H1 (cell line): ENCODE results near the gene MELTF. TPM values are rescaled to one million over a fixed set of nuclear protein-coding genes. Genes with fewer than 3 reads are reported as not detected.

Experiments used
- CTCF ChIA-PET: fragments of 300-600 bp; sonication (Branson Sonifier 250); formaldehyde crosslinking; loops from one replicate; lab custom pipeline; 2021; ENCODE audit not compliant: partially characterized antibody; lab: Charles Lee
- POLR2A ChIA-PET: fragments of 300-600 bp; sonication (Branson Sonifier 250); formaldehyde crosslinking; loops from one replicate; lab custom pipeline; 2021; ENCODE audit warnings: inconsistent platforms; ENCODE audit not compliant: partially characterized antibody; lab: Charles Lee
- DNase-seq, 2 experiments: peaks; one replicate each; pipeline versions ENCODE4 v3.0.0 to v3.0.0-alpha.2; 2010 to 2022; ENCODE audit warnings: low spot score in 2 of 2, low read depth in 1 of 2, mixed read lengths in 1 of 2
- FAIRE-seq: peaks from 2 replicates; lab custom pipeline; 2011; peaks lifted over from hg19 to GRCh38; lab: Jason Lieb, UNC
- H2AFZ ChIP-seq: 2 replicates; pipeline ENCODE4 v1.8.1; 2012; ENCODE audit warnings: low read length, inconsistent platforms
- H2AK5ac ChIP-seq: 2 replicates; pipeline ENCODE4 v1.6.1; 2013; ENCODE audit warnings: low read depth, low read length
- H2BK120ac ChIP-seq: replicated peaks from 2 replicates; pipeline ENCODE3; 2013; ENCODE audit warnings: low read depth, low read length, inconsistent platforms
- H2BK12ac ChIP-seq: 2 replicates; pipeline ENCODE4 v1.6.1; 2013; ENCODE audit warnings: low read depth, low read length
- H2BK15ac ChIP-seq: 2 replicates; pipeline ENCODE4 v1.6.1; 2013; ENCODE audit warnings: low read length
- H2BK20ac ChIP-seq: 2 replicates; pipeline ENCODE4 v1.6.1; 2013; ENCODE audit warnings: low read length
- H2BK5ac ChIP-seq: 2 replicates; pipeline ENCODE4 v1.6.1; 2013; ENCODE audit warnings: low read depth, low read length
- H3K14ac ChIP-seq: 2 replicates; pipeline ENCODE4 v1.6.1; 2013; ENCODE audit warnings: inconsistent platforms; ENCODE audit not compliant: insufficient read length
- H3K18ac ChIP-seq: 2 replicates; pipeline ENCODE4 v1.6.1; 2013; ENCODE audit warnings: low read length; ENCODE audit errors: extremely low read depth
- H3K23ac ChIP-seq: 2 replicates; pipeline ENCODE4 v1.6.1; 2013; ENCODE audit warnings: inconsistent platforms; ENCODE audit not compliant: insufficient read length
- H3K23me2 ChIP-seq: 2 replicates; pipeline ENCODE4 v1.6.1; 2013; ENCODE audit warnings: low read depth, low read length
- H3K27ac ChIP-seq: 2 replicates; pipeline ENCODE4 v1.6.1; 2011; ENCODE audit warnings: low read depth, low read length, inconsistent platforms
- H3K27me3 ChIP-seq, 4 experiments: replicated peaks in 1 of 4; 1 replicate in 1 of 4; 2 replicates in 3 of 4; pipeline versions ENCODE4 v1.6.1 to v1.8.1; 2011 to 2013; ENCODE audit warnings: low read length in 3 of 4, mild to moderate bottlenecking in 3 of 4, inconsistent platforms in 2 of 4, mixed read lengths in 2 of 4, moderate library complexity in 1 of 4; ENCODE audit not compliant: control insufficient read depth in 3 of 4, insufficient read depth in 3 of 4; ENCODE audit errors: extremely low read depth in 1 of 4
- H3K36me3 ChIP-seq, 4 experiments: 2 replicates each; pipeline versions ENCODE4 v1.6.1 to v1.8.1; 2011 to 2013; ENCODE audit warnings: mild to moderate bottlenecking in 4 of 4, low read length in 3 of 4, moderate library complexity in 2 of 4, control low read depth in 1 of 4, inconsistent platforms in 1 of 4; ENCODE audit not compliant: insufficient read depth in 4 of 4, control insufficient read depth in 2 of 4
- H3K4ac ChIP-seq: replicated peaks from 2 replicates; pipeline ENCODE3; 2013; ENCODE audit warnings: low read length, low read depth, mixed read lengths, inconsistent platforms; ENCODE audit not compliant: insufficient read length
- H3K4me1 ChIP-seq, 4 experiments: replicated peaks in 1 of 4; 1 replicate in 1 of 4; 2 replicates in 3 of 4; pipeline versions ENCODE4 v1.6.1 to v1.8.1; 2011 to 2013; ENCODE audit warnings: low read length in 3 of 4, inconsistent platforms in 2 of 4, mixed read lengths in 1 of 4; ENCODE audit not compliant: insufficient read depth in 4 of 4, control insufficient read depth in 3 of 4
- H3K4me2 ChIP-seq, 2 experiments: 2 replicates each; pipeline versions ENCODE4 v1.6.1 to v1.8.1; 2011 to 2013; ENCODE audit warnings: low read depth in 2 of 2, low read length in 2 of 2, control low read depth in 1 of 2, inconsistent platforms in 1 of 2, mild to moderate bottlenecking in 1 of 2; ENCODE audit not compliant: insufficient read depth in 1 of 2
- H3K4me3 ChIP-seq, 4 experiments: fragments of 200-600, 300-600 bp in 1 of 4; sonication (generic), shearing (Covaris generic), sonication (Bioruptor Twin) in 1 of 4; 2 replicates each; pipeline versions ENCODE4 v1.5.1 to v1.8.1; 2011 to 2016; ENCODE audit warnings: low read length in 4 of 4, low read depth in 3 of 4, control low read depth in 2 of 4, inconsistent platforms in 2 of 4, mild to moderate bottlenecking in 2 of 4, mixed read lengths in 1 of 4, moderate library complexity in 1 of 4; ENCODE audit not compliant: insufficient read depth in 2 of 4; ENCODE audit errors: extremely low read depth in 1 of 4
- H3K56ac ChIP-seq: replicated peaks from 2 replicates; pipeline ENCODE3; 2013; ENCODE audit warnings: low read depth, mild to moderate bottlenecking, mixed read lengths, low read length, inconsistent platforms; ENCODE audit not compliant: insufficient read length
- H3K79me1 ChIP-seq: 2 replicates; pipeline ENCODE4 v1.6.1; 2013; ENCODE audit warnings: low read depth, low read length, control low read depth
- H3K79me2 ChIP-seq, 2 experiments: 2 replicates each; pipeline versions ENCODE4 v1.6.1 to v1.8.1; 2012 to 2013; ENCODE audit warnings: low read length in 2 of 2, mild to moderate bottlenecking in 2 of 2, inconsistent platforms in 1 of 2; ENCODE audit not compliant: insufficient read depth in 2 of 2, control insufficient read depth in 1 of 2
- H3K9ac ChIP-seq, 4 experiments: replicated peaks in 1 of 4; 1 replicate in 1 of 4; 2 replicates in 3 of 4; pipeline versions ENCODE4 v1.6.1 to v1.8.1; 2011 to 2013; ENCODE audit warnings: low read depth in 3 of 4, low read length in 3 of 4, control low read depth in 2 of 4, mild to moderate bottlenecking in 2 of 4, moderate library complexity in 2 of 4, inconsistent platforms in 1 of 4; ENCODE audit errors: extremely low read depth in 1 of 4
- H3K9me3 ChIP-seq, 2 experiments: 2 replicates each; pipeline versions ENCODE4 v1.6.1 to v1.8.1; 2012 to 2013; ENCODE audit warnings: mild to moderate bottlenecking in 2 of 2, moderate library complexity in 2 of 2, control low read depth in 1 of 2, inconsistent platforms in 1 of 2, low read depth in 1 of 2, low read length in 1 of 2, mixed read lengths in 1 of 2; ENCODE audit not compliant: insufficient read depth in 2 of 2
- H4K20me1 ChIP-seq, 2 experiments: replicated peaks in 1 of 2; 2 replicates each; pipeline versions ENCODE3 to v1.8.1; 2011 to 2013; ENCODE audit warnings: inconsistent platforms in 2 of 2, low read length in 2 of 2, mild to moderate bottlenecking in 1 of 2; ENCODE audit not compliant: insufficient read depth in 2 of 2, control insufficient read depth in 1 of 2
- H4K5ac ChIP-seq: 2 replicates; pipeline ENCODE4 v1.6.1; 2013; ENCODE audit warnings: low read length, low read depth, mixed read lengths, inconsistent platforms; ENCODE audit not compliant: insufficient read length
- H4K8ac ChIP-seq: 2 replicates; pipeline ENCODE4 v1.8.0; 2013; ENCODE audit warnings: mild to moderate bottlenecking, moderate library complexity, low read length, inconsistent platforms; ENCODE audit not compliant: insufficient read depth; ENCODE audit errors: extremely low read depth
- H4K91ac ChIP-seq: replicated peaks from 2 replicates; pipeline ENCODE3; 2013; ENCODE audit warnings: low read length, mixed read lengths, inconsistent platforms; ENCODE audit not compliant: insufficient read length
- CTBP2 ChIP-seq: IDR thresholded peaks from 2 replicates; pipeline ENCODE4 v1.7.0; 2011; ENCODE audit warnings: borderline replicate concordance, mild to moderate bottlenecking, moderate library complexity, mixed read lengths, low read length; ENCODE audit not compliant: insufficient read depth, insufficient read length
- EP300 ChIP-seq, 2 experiments: IDR thresholded peaks; 1 replicate in 1 of 2; 2 replicates in 1 of 2; pipeline ENCODE4 v1.6.1; 2011 to 2012; ENCODE audit warnings: low read depth in 2 of 2, low read length in 2 of 2, mild to moderate bottlenecking in 2 of 2, borderline replicate concordance in 1 of 2, inconsistent platforms in 1 of 2, moderate library complexity in 1 of 2
- HDAC2 ChIP-seq, 2 experiments: fragments of 300-600 bp in 1 of 2; sonication (generic) in 1 of 2; IDR thresholded peaks; 2 replicates each; pipeline ENCODE4 v1.6.1; 2011 to 2012; ENCODE audit warnings: low read depth in 2 of 2, low read length in 2 of 2, mild to moderate bottlenecking in 2 of 2, moderate library complexity in 2 of 2, borderline replicate concordance in 1 of 2, inconsistent platforms in 1 of 2
- RBBP5 ChIP-seq: IDR thresholded peaks from 2 replicates; pipeline ENCODE4 v1.7.1; 2012; ENCODE audit warnings: low read depth, mild to moderate bottlenecking, inconsistent platforms, low read length, moderate library complexity, borderline replicate concordance
- WGBS, 2 experiments: shearing (Covaris generic) in 1 of 2; methylation state at CpG; one replicate each; pipeline versions ENCODE4 v1.1.6 to v1.1.7; 2013 to 2015; ENCODE audit warnings: low lambda C conversion rate in 2 of 2, mixed read lengths in 2 of 2, inconsistent platforms in 1 of 2, low coverage in 1 of 2, missing lambda C conversion rate in 1 of 2; ENCODE audit not compliant: insufficient replicate concordance in 2 of 2, insufficient coverage in 1 of 2, insufficient read length in 1 of 2; ENCODE audit errors: extremely low coverage in 1 of 2, missing lambda C conversion rate in 1 of 2; 5-methylcytosine and 5-hydroxymethylcytosine counted together
- polyA plus RNA-seq, 7 experiments: library from polyadenylated mRNA; depleted of rRNA in 3 of 7; stranded (reverse) in 5 of 7; unstranded in 2 of 7; fragments of >200 nt in 5 of 7; fragments of 200-250 nt in 2 of 7; gene quantifications; 1 replicate in 5 of 7; 2 replicates in 1 of 7; 4 replicates in 1 of 7; pipeline versions ENCODE4 v1.2.1 to v1.2.3, GENCODE V29; 2011 to 2013; ENCODE audit warnings: missing spikeins in 2 of 7, mixed read lengths in 2 of 7
- total RNA-seq: library from RNA; stranded (reverse); fragmentation: NEBNext Ultra II Directional; extraction: Animal tissue kit (Norgen Biotek cat#: 25700); gene quantifications from 2 replicates; pipeline ENCODE4 v1.2.1, GENCODE V29; 2021
- TF ChIP-seq, protein P1 (sequence below), 3 experiments: IDR thresholded peaks; 1 replicate in 2 of 3; 2 replicates in 1 of 3; pipeline versions ENCODE4 v1.5.1 to v1.6.1; 2011; ENCODE audit warnings: low read length in 3 of 3, mild to moderate bottlenecking in 3 of 3, inconsistent platforms in 2 of 3, low read depth in 1 of 3, moderate library complexity in 1 of 3; ENCODE audit not compliant: insufficient read depth in 1 of 3; ENCODE audit errors: control extremely low read depth in 1 of 3
- TF ChIP-seq, protein P2 (sequence below): IDR thresholded peaks from 2 replicates; pipeline ENCODE4 v1.6.1; 2012; ENCODE audit warnings: inconsistent platforms

Gene MELTF
- total and polyA plus RNA-seq, 2 of the 8 experiments (the other 6 are each of a cell fraction or from before 2014, with no cell fraction given) = 1.7 to 3.5 TPM

DNA sequence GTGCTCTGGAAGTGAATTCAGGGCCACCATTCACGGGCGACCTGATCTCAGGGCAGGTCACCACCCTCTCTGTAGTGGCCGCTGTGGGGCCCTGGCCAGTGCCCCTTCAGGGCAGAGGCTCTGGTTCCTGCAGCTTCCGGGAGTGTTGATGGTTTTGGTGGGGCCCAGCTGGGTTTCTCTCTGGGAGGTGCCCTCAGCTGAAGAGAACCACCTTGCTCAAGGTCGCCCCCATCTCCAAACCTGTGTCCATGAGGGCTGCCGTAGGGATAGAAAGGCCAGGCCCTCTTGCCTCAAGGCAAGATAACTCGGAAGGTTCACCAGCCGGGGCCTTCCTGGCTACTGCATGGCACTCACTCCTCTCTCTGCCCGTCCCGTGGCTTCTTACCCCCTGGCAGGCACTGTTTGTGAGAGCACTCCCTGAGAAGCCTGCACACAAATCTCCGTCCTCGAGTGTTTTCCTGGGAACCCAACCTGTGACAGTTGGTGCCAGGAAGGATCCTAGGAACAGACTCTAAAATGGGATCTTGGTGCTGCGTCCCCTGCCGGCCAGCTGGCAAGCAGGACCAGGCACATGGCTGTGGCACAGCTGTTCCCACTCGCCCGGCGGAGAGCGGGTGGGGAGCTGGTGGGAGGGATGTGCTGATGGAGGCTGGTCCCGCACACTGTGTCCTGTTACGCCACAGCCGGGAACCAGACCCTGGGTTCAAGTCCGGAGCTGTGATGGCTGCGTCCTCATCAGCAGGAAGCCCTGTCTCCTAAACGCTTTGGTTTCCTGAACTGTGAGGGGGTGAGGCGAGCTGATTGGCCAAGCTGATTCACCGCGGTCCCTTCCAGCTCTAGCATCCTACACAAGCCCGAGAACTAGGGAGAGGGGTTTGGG lies 37.8 kb downstream of the MELTF start:
- no peak overlapping the region for H3K4me3 ChIP-seq
- H3K9me3 ChIP-seq = no peaks in the 10 kb centered on the region
- no peak overlapping the region for H2BK15ac ChIP-seq
- no peaks in the 10 kb centered on the region for H3K79me1 ChIP-seq
- H2BK120ac ChIP-seq = no peak overlapping the region
- H2AK5ac ChIP-seq = no peak overlapping the region
- H2BK20ac ChIP-seq = no peak overlapping the region
- H3K9ac ChIP-seq = no peak overlapping the region
- no peak overlapping the region for H2BK5ac ChIP-seq
- no peak overlapping the region for H3K27ac ChIP-seq
- H4K8ac ChIP-seq = peak overlapping the region; percentile 66; the same call in 1 of the 2 replicates
- FAIRE-seq (no peak), DNase-seq (peak in 1 of 2 experiments; percentile 44)
- H3K4me2 ChIP-seq = no peak overlapping the region
- 80% methylated on average over 26 of the region's 28 CpGs; no CpG with 5 or more reads in 1 of the 2 experiments for WGBS, 2 experiments
- H4K20me1 ChIP-seq = peaks cover 0 to 6% of the 10 kb centered on the region in 2 experiments
- H4K5ac ChIP-seq = no peak overlapping the region
- no peak overlapping the region for H4K91ac ChIP-seq
- H3K14ac ChIP-seq = no peak overlapping the region
- CTCF ChIA-PET = interaction anchor here (0.6 to 2.2 kb wide), 7 partner anchors 7 to 197 kb away, joined by 3 to 9 read pairs (median 4); no protein-coding TSS in a partner anchor
- no peaks in the 10 kb centered on the region for H3K36me3 ChIP-seq
- H3K18ac ChIP-seq = no peak overlapping the region
- no peak overlapping the region for H3K56ac ChIP-seq
- peaks cover 0 to 6% (median 2%) of the 10 kb centered on the region in 4 experiments; a peak in 3 of 7 replicates for H3K4me1 ChIP-seq
- peak overlapping the region; percentile 50 for H3K4ac ChIP-seq
- no peak overlapping the region for H2AFZ ChIP-seq
- peaks cover 5% of the 10 kb centered on the region; the same call in 1 of the 2 replicates for H3K23me2 ChIP-seq
- no peak overlapping the region for H2BK12ac ChIP-seq
- no peaks in the 10 kb centered on the region for H3K79me2 ChIP-seq
- H3K27me3 ChIP-seq = no peaks in the 10 kb centered on the region
- no peak overlapping the region for H3K23ac ChIP-seq
- POLR2A ChIA-PET = interaction anchor here (1.3 to 1.4 kb wide), 2 partner anchors 12 to 15 kb away, joined by 3 to 4 read pairs; no protein-coding TSS in a partner anchor
- TF ChIP-seq HDAC2 (IDR thresholded peaks at IDR 0.05; ENCODE audit: borderline replicate concordance in 1 of 2, low read depth in 2 of 2, low read length in 2 of 2) (no peak), RBBP5 (no peak), CTBP2 (no peak), EP300 (IDR thresholded peaks at IDR 0.05; ENCODE audit: borderline replicate concordance in 1 of 2, low read depth in 2 of 2, low read length in 2 of 2) (no peak)
- TF ChIP-seq, protein P1, sequence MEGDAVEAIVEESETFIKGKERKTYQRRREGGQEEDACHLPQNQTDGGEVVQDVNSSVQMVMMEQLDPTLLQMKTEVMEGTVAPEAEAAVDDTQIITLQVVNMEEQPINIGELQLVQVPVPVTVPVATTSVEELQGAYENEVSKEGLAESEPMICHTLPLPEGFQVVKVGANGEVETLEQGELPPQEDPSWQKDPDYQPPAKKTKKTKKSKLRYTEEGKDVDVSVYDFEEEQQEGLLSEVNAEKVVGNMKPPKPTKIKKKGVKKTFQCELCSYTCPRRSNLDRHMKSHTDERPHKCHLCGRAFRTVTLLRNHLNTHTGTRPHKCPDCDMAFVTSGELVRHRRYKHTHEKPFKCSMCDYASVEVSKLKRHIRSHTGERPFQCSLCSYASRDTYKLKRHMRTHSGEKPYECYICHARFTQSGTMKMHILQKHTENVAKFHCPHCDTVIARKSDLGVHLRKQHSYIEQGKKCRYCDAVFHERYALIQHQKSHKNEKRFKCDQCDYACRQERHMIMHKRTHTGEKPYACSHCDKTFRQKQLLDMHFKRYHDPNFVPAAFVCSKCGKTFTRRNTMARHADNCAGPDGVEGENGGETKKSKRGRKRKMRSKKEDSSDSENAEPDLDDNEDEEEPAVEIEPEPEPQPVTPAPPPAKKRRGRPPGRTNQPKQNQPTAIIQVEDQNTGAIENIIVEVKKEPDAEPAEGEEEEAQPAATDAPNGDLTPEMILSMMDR (IDR thresholded peaks at IDR 0.05; ENCODE audit: control extremely low read depth in 1 of 3, insufficient read depth in 1 of 3, low read depth in 1 of 3, low read length in 3 of 3) = peak in 1 of 3 experiments; percentile 4; a peak in 1 of 4 replicates
- TF ChIP-seq, protein P2, sequence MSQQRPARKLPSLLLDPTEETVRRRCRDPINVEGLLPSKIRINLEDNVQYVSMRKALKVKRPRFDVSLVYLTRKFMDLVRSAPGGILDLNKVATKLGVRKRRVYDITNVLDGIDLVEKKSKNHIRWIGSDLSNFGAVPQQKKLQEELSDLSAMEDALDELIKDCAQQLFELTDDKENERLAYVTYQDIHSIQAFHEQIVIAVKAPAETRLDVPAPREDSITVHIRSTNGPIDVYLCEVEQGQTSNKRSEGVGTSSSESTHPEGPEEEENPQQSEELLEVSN = peak; percentile 40; the same call in 1 of the 2 replicates
